CD4-positive, alpha-beta T cell treated with Interleukin-4 for 4 hours (primary cell): ENCODE measurements around the gene NQO2.
"Not testable (repeated sequence)": the region's sequence is repeated elsewhere in the genome, so short reads cannot be mapped to it uniquely, and the experiment has no call there.

Experiments
- DNase-seq: peaks from one replicate; pipeline ENCODE4 v3.0.0-alpha.2; 2020

NQO2 gene

GRCh38 chr6:2970753-2971419 is 28.8 kb upstream of the NQO2 start:
- peak; percentile 51 for DNase-seq

- DNase-seq: peak; percentile 54
These were observed 28.1 kb upstream of the NQO2 start, which contains the start of gene SERPINB6 for GRCh38 chr6:2971420-2972218. Gene SERPINB6 (minus strand): TSS chr6:2971567. CDS start chr6:2959332, 12,235 bp downstream.

- not testable (repeated sequence) for DNase-seq
These were observed 27.5 kb upstream of the NQO2 start for GRCh38 chr6:2972219-2972487.

DNA sequence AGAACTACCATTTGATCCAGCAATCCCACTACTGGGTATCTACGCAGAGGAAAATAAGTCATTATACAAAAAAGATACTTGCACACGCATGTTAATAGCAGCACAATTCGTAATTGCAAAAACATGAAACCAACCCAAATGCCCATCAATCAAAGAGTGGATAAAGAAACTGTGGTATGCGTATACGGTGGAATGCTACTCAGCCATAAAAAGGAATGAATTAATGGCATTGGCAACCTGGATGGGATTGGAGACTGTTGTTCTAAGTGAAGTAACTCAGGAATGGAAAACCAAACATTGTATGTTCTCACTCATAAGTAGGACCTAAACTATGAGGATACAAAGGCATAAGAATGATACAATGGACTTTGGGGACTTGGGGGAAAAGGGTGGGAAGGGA is 27.0 kb upstream of the NQO2 start:
- DNase-seq: not testable (repeated sequence)

DNA sequence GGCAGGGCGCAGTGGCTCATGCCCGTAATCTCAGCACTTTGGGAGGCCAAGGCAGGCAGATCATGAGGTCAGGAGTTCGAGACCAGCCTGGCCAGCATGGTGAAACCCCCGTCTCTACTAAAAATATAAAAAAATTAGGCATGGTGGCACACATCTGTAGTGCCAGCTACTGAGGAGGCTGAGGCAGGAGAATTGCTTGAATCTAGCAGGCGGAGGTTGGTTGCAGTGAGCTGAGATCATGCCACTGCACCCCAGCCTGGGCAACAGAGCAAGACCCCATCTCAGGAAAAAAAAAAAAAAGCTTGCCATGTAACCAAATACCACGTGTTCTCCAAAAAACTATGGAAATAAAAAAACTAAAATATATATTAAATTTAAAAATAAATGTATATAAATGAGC is 26.5 kb upstream of the NQO2 start:
- not testable (repeated sequence) for DNase-seq

- DNase-seq: peak; percentile 47
These were observed 26.0 kb upstream of the NQO2 start for GRCh38 chr6:2973676-2974075.

- DNase-seq: no peak
These were observed 23.6 kb upstream of the NQO2 start for GRCh38 chr6:2976060-2976459.

DNA sequence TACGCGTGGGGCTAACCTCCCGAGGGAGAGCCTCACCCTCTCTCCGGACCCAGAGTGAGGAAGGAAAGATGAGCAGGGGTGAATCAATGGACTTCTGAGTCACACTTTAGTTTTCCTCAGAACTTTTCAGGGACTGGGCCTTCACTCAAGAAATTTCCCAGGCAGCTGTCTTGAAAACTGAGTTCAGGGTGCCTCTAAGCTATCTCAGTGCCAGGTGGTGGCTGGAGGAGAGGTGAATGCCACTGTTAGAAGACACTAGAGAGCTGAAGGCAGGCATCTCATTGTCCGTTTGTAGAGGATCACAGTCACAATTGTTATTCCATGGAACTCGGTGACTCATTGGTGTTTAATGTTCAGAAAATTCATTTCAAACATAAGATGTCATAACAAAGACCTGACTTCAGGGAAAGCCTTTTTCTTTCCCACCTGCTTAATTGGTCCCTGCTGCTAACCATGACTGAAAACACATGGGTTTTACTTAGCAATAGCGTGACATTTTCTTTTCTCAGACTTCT is 23.1 kb upstream of the NQO2 start:
- DNase-seq: peak; percentile 11

- DNase-seq: no peak
These were observed 22.4 kb upstream of the NQO2 start for GRCh38 chr6:2977290-2977689.

- no peak for DNase-seq
These were observed 21.7 kb upstream of the NQO2 start for GRCh38 chr6:2977799-2978590.

- DNase-seq: no peak
These were observed 20.8 kb upstream of the NQO2 start for GRCh38 chr6:2978923-2979322.

- no peak for DNase-seq
These were observed 19.8 kb upstream of the NQO2 start for GRCh38 chr6:2979819-2980464.

DNA sequence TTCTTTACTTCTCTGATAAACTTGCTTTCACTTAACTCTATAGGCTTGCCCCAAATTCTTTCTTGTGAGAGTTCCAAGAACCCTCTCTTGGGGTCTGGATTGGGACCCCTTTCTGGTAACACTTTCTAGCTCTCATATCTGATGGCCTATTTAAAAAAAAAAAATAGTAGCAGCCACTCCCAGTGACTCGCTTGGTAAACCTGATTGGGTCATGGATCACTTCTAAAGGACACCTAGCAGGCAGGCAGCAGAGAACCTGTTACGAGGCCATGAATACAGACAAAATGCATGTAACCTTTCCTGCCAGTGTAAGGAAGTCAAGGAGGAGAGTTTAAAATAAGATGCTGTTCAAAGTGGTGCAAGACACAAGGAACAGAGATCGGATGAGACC is 19.2 kb upstream of the NQO2 start:
- DNase-seq: no peak

GRCh38 chr6:2982426-2983117 is 17.1 kb upstream of the NQO2 start:
- DNase-seq: no peak

- no peak for DNase-seq
These were observed 14.8 kb upstream of the NQO2 start for GRCh38 chr6:2984738-2985406.

- DNase-seq: no peak
These were observed 12.9 kb upstream of the NQO2 start for GRCh38 chr6:2986722-2987221.

GRCh38 chr6:2988094-2988425 is 11.6 kb upstream of the NQO2 start:
- no peak for DNase-seq

GRCh38 chr6:2988426-2989331 is 11.0 kb upstream of the NQO2 start:
- peak; percentile 80 for DNase-seq

- DNase-seq: peak; percentile 95
These were observed 10.1 kb upstream of the NQO2 start for GRCh38 chr6:2989332-2990247.
